GM23338 (cell line): Measurements from ENCODE around the gene JAZF1. TPM values are rescaled to one million over a fixed set of nuclear protein-coding genes. Genes with fewer than 3 reads are reported as not detected.

Experiments
- ATAC-seq: fragments of 200-7000 bp; cut with Tn5 transposase; 3 replicates; pipeline ENCODE4 v1.9.1; 2020
- DNase-seq: peaks from one replicate; pipeline ENCODE4 v3.0.0-alpha.2; 2015; ENCODE audit warnings: low spot score
- H2AFZ ChIP-seq: fragments of 200-600 bp; sonication (generic); 2 replicates; pipeline ENCODE4 v1.8.0; 2016; ENCODE audit warnings: antibody characterized with exemption, mild to moderate bottlenecking, moderate library complexity
- H3F3A ChIP-seq: fragments of 200-600 bp; sonication (generic); replicated peaks from 2 replicates; pipeline ENCODE4 v1.8.0; 2017; ENCODE audit warnings: antibody characterized with exemption, mixed run types, low read depth
- H3K27ac ChIP-seq: fragments of 200-600 bp; sonication (generic); 2 replicates; pipeline ENCODE4 v1.6.1; 2016; ENCODE audit warnings: low read depth
- H3K27me3 ChIP-seq: fragments of 200-600 bp; sonication (generic); 2 replicates; pipeline ENCODE4 v1.8.0; 2016; ENCODE audit warnings: mild to moderate bottlenecking, mixed run types, moderate library complexity; ENCODE audit not compliant: insufficient read depth
- H3K36me3 ChIP-seq: fragments of 200-600 bp; sonication (generic); 2 replicates; pipeline ENCODE4 v1.8.0; 2016; ENCODE audit warnings: mild to moderate bottlenecking; ENCODE audit not compliant: insufficient read depth
- H3K4me1 ChIP-seq: fragments of 200-600 bp; sonication (generic); 2 replicates; pipeline ENCODE4 v1.8.0; 2016; ENCODE audit warnings: mild to moderate bottlenecking, moderate library complexity; ENCODE audit not compliant: insufficient read depth
- H3K4me2 ChIP-seq: fragments of 200-600 bp; sonication (generic); 2 replicates; pipeline ENCODE4 v1.7.1; 2017; ENCODE audit warnings: mixed run types
- H3K4me3 ChIP-seq: fragments of 200-600 bp; sonication (generic); 2 replicates; pipeline ENCODE4 v1.6.1; 2016; ENCODE audit warnings: mixed run types
- H3K79me2 ChIP-seq: fragments of 200-600 bp; sonication (generic); replicated peaks from 2 replicates; pipeline ENCODE4 v1.8.0; 2017; ENCODE audit warnings: mild to moderate bottlenecking; ENCODE audit not compliant: insufficient read depth
- H3K9me2 ChIP-seq: fragments of 200-600 bp; sonication (generic); 2 replicates; pipeline ENCODE4 v1.8.0; 2017; ENCODE audit not compliant: insufficient read depth
- H4K20me1 ChIP-seq: fragments of 200-600 bp; sonication (generic); replicated peaks from 2 replicates; pipeline ENCODE4 v1.8.0; 2017; ENCODE audit warnings: mild to moderate bottlenecking; ENCODE audit not compliant: insufficient read depth
- H3K27ac Mint-ChIP-seq: 2 replicates; pipeline ENCODE4 v1.8.0; 2020; ENCODE audit warnings: inconsistent platforms, mild to moderate bottlenecking, moderate library complexity, mixed read lengths
- H3K27me3 Mint-ChIP-seq: 3 replicates; pipeline ENCODE4 v1.8.0; 2022; ENCODE audit warnings: low read depth, mild to moderate bottlenecking, moderate library complexity, mixed read lengths, inconsistent platforms; ENCODE audit not compliant: insufficient read depth, poor library complexity
- H3K36me3 Mint-ChIP-seq: 3 replicates; pipeline ENCODE4 v1.8.0; 2021; ENCODE audit warnings: low read depth, mild to moderate bottlenecking, inconsistent platforms, moderate library complexity, mixed read lengths
- H3K4me1 Mint-ChIP-seq: 3 replicates; pipeline ENCODE4 v1.8.0; 2020; ENCODE audit warnings: mild to moderate bottlenecking, inconsistent platforms, mixed read lengths
- H3K4me3 Mint-ChIP-seq: 3 replicates; pipeline ENCODE4 v1.8.0; 2021; ENCODE audit warnings: moderate library complexity, mild to moderate bottlenecking, inconsistent platforms, mixed read lengths
- H3K9me3 Mint-ChIP-seq: 3 replicates; pipeline ENCODE4 v1.8.0; 2020; ENCODE audit warnings: moderate library complexity, mild to moderate bottlenecking, inconsistent platforms, mixed read lengths
- CREB1 ChIP-seq: fragments of 250-450 bp; sonication (Bioruptor Pico); IDR thresholded peaks from 2 replicates; pipeline ENCODE4 v1.5.0; 2020; ENCODE audit warnings: low read depth, mild to moderate bottlenecking, moderate library complexity
- EZH2 ChIP-seq: fragments of 200-600 bp; sonication (generic); IDR thresholded peaks from one replicate; pipeline ENCODE4 v1.8.0; 2017; ENCODE audit warnings: antibody characterized with exemption, mild to moderate bottlenecking, low read depth; ENCODE audit not compliant: unreplicated experiment
- JUNB ChIP-seq: IDR thresholded peaks from one replicate; pipeline ENCODE4 v1.6.1; 2016; ENCODE audit warnings: antibody characterized with exemption; ENCODE audit not compliant: unreplicated experiment
- NANOG ChIP-seq: IDR thresholded peaks from 2 replicates; pipeline ENCODE4 v1.6.1; 2016; ENCODE audit warnings: antibody characterized with exemption, borderline replicate concordance
- POLR2AphosphoS5 ChIP-seq: IDR thresholded peaks from 2 replicates; pipeline ENCODE4 v1.6.1; 2016; ENCODE audit warnings: antibody characterized with exemption, low read depth
- REST ChIP-seq: IDR thresholded peaks from one replicate; pipeline ENCODE4 v1.6.1; 2018; ENCODE audit warnings: antibody characterized with exemption; ENCODE audit not compliant: unreplicated experiment
- STAT1 ChIP-seq: IDR thresholded peaks from one replicate; pipeline ENCODE4 v1.6.1; 2016; ENCODE audit warnings: antibody characterized with exemption; ENCODE audit not compliant: unreplicated experiment
- ZNF114 ChIP-seq: fragments of 250-450 bp; sonication (Bioruptor Pico); IDR thresholded peaks from 2 replicates; pipeline ENCODE4 v1.5.0; 2020; ENCODE audit warnings: mild to moderate bottlenecking, moderate library complexity
- polyA plus RNA-seq: library from polyadenylated mRNA; unstranded; fragments of >200 nt; fragmentation: Nextera tagmentation; extraction: Ambion mirVana; gene quantifications from 2 replicates; pipeline ENCODE4 v1.2.1, GENCODE V29; 2016
- total RNA-seq: library from RNA; depleted of rRNA; stranded (reverse); fragments of >200 nt; shearing (Covaris generic); gene quantifications from 2 replicates; pipeline ENCODE4 v1.2.3, GENCODE V29; 2014
- TF ChIP-seq, protein P1 (sequence below), 2 experiments: fragments of 200-600 bp in 1 of 2; sonication (generic) in 1 of 2; conservative IDR thresholded peaks; 2 replicates each; pipeline versions ENCODE4 v1.5.1 to v1.6.1; 2016 to 2017; ENCODE audit warnings: antibody characterized with exemption in 2 of 2, low read depth in 2 of 2, mild to moderate bottlenecking in 2 of 2, moderate library complexity in 1 of 2
- TF ChIP-seq, protein P2 (sequence below): IDR thresholded peaks from 2 replicates; pipeline ENCODE4 v1.6.1; 2016; ENCODE audit warnings: antibody characterized with exemption

Gene JAZF1
- total and polyA plus RNA-seq, 2 experiments from 2014 or later, result 12.2 to 22.2 TPM

DNA sequence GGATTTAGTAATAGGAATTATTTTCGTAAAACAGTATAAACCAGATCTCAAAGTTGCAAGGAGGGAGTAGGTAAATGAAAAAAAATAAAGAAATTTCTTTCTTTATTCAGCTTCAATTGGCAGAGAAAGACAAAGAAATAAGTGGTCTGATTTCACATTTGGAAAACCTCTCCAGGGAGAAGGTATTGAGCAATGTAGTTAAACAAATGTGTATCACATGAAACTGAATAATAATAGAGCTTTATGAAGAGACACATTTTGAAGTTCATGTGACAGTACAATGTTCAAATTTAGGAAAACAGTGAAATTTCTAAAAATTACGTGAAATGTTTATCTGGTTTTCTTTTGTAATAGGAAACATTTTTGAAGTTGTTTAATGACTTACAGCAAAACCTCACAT, 377.6 kb downstream of the JAZF1 start:
- H3K27ac Mint-ChIP-seq, result no peak overlapping the region; the same call in 1 of the 2 replicates
- DNase-seq (no peak), ATAC-seq (no peak)
- peaks cover 24% of the 10 kb centered on the region for H3K4me1 Mint-ChIP-seq
- no peaks in the 10 kb centered on the region for H3K9me2 ChIP-seq
- no peaks in the 10 kb centered on the region for H3K36me3 Mint-ChIP-seq
- no peaks in the 10 kb centered on the region for H4K20me1 ChIP-seq
- H3F3A ChIP-seq, result no peaks in the 10 kb centered on the region
- H2AFZ ChIP-seq, result no peak overlapping the region
- H3K4me2 ChIP-seq, result 0 out of 2 replicates have a peak overlapping the region, but pooled peaks have one; percentile 7
- no peaks in the 10 kb centered on the region for H3K27me3 ChIP-seq
- H3K36me3 ChIP-seq, result no peaks in the 10 kb centered on the region; the same call in 1 of the 2 replicates
- H3K4me1 ChIP-seq, result peaks cover 30% of the 10 kb centered on the region
- no peak overlapping the region for H3K4me3 Mint-ChIP-seq
- H3K4me3 ChIP-seq, result no peak overlapping the region
- H3K79me2 ChIP-seq, result no peaks in the 10 kb centered on the region
- no peaks in the 10 kb centered on the region for H3K27me3 Mint-ChIP-seq
- H3K27ac ChIP-seq, result no peak overlapping the region
- TF ChIP-seq JUNB, result no peak
- TF ChIP-seq, protein P1, sequence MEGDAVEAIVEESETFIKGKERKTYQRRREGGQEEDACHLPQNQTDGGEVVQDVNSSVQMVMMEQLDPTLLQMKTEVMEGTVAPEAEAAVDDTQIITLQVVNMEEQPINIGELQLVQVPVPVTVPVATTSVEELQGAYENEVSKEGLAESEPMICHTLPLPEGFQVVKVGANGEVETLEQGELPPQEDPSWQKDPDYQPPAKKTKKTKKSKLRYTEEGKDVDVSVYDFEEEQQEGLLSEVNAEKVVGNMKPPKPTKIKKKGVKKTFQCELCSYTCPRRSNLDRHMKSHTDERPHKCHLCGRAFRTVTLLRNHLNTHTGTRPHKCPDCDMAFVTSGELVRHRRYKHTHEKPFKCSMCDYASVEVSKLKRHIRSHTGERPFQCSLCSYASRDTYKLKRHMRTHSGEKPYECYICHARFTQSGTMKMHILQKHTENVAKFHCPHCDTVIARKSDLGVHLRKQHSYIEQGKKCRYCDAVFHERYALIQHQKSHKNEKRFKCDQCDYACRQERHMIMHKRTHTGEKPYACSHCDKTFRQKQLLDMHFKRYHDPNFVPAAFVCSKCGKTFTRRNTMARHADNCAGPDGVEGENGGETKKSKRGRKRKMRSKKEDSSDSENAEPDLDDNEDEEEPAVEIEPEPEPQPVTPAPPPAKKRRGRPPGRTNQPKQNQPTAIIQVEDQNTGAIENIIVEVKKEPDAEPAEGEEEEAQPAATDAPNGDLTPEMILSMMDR (conservative IDR thresholded peaks at IDR 0.05; ENCODE audit: low read depth in 2 of 2), result no peak
- no peak for TF ChIP-seq ZNF114 (CRISPR knock-in tag)
- TF ChIP-seq REST, result no peak
- TF ChIP-seq NANOG, result no peak
- TF ChIP-seq, protein P2, sequence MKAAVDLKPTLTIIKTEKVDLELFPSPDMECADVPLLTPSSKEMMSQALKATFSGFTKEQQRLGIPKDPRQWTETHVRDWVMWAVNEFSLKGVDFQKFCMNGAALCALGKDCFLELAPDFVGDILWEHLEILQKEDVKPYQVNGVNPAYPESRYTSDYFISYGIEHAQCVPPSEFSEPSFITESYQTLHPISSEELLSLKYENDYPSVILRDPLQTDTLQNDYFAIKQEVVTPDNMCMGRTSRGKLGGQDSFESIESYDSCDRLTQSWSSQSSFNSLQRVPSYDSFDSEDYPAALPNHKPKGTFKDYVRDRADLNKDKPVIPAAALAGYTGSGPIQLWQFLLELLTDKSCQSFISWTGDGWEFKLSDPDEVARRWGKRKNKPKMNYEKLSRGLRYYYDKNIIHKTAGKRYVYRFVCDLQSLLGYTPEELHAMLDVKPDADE, result no peak
- no peak for TF ChIP-seq STAT1
- no peak for TF ChIP-seq CREB1 (CRISPR knock-in tag)
- no peak for TF ChIP-seq POLR2AphosphoS5
- TF ChIP-seq EZH2, result no peak
- no peaks in the 10 kb centered on the region for H3K9me3 Mint-ChIP-seq

DNA sequence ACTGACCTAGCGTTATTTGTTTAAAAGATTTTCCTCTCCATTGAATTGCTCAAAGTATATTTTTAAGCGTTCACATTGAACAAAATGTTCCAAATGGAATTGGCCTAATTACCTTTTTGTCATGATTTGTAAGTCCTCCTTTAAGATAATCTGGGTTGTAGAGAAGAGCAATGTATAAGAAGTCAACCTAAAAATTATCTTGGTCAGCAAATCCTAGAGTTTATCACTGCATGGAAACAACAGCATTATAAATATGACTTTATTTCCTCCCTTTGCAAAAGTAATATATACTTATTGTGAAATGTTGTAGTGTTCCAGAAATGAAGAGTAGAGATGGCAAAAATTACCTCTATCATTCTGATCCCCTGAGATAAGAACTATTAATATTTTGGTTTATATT, 381.4 kb downstream of the JAZF1 start:
- H3K27ac Mint-ChIP-seq, result no peak overlapping the region
- no peak overlapping the region for H3K4me3 ChIP-seq
- peaks cover 19% of the 10 kb centered on the region for H3K36me3 Mint-ChIP-seq
- H2AFZ ChIP-seq, result no peak overlapping the region
- no peak for ATAC-seq
- H3K4me2 ChIP-seq, result no peak overlapping the region
- H3K36me3 ChIP-seq, result no peaks in the 10 kb centered on the region; the same call in 1 of the 2 replicates
- H3K9me3 Mint-ChIP-seq, result no peaks in the 10 kb centered on the region
- H3K4me3 Mint-ChIP-seq, result no peak overlapping the region
- no peaks in the 10 kb centered on the region for H4K20me1 ChIP-seq
- no peak overlapping the region for H3K27ac ChIP-seq
- peaks cover 22% of the 10 kb centered on the region for H3K4me1 Mint-ChIP-seq
- peaks cover 32% of the 10 kb centered on the region for H3K4me1 ChIP-seq
- H3F3A ChIP-seq, result no peaks in the 10 kb centered on the region
- no peaks in the 10 kb centered on the region for H3K9me2 ChIP-seq
- H3K27me3 ChIP-seq, result no peaks in the 10 kb centered on the region
- no peaks in the 10 kb centered on the region for H3K79me2 ChIP-seq
- no peaks in the 10 kb centered on the region for H3K27me3 Mint-ChIP-seq
- no peak for DNase-seq
- TF ChIP-seq JUNB, result no peak
- TF ChIP-seq, protein P1 (conservative IDR thresholded peaks at IDR 0.05; ENCODE audit: low read depth in 2 of 2), result no peak
- no peak for TF ChIP-seq REST
- TF ChIP-seq, protein P2, result no peak
